HL-60/S4 (cell line): ENCODE measurements around the gene URM1.
"Not testable (repeated sequence)": the region's sequence is repeated elsewhere in the genome, so short reads cannot be mapped to it uniquely, and the experiment has no call there.

Experiments used
- in situ Hi-C: fragments of 300-500 bp; cut with MboI; formaldehyde crosslinking; loops from 2 replicates; pipeline ENCODE4 v1.14.3; 2022; ENCODE audit warnings: low sequenced_read_pairs

Gene URM1

DNA sequence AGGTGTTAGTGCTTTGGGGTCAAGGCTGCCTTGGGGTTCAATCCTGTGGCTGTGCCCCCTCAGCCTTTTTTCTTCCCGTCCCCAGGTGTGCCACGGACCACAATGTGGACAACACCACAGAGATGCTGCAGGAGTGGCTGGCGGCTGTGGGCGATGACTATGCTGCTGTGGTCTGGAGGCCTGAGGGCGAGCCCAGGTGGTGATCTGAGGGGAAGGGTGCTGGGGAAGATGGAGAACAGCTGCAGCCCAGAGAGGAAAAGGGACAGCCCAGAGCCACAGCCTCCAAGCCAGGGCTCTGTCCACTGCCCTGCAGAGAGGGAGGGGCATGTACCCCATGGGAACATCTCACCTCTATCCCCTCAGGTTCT is 51.6 kb downstream of the URM1 start:
- in situ Hi-C loops: no loop called here

DNA sequence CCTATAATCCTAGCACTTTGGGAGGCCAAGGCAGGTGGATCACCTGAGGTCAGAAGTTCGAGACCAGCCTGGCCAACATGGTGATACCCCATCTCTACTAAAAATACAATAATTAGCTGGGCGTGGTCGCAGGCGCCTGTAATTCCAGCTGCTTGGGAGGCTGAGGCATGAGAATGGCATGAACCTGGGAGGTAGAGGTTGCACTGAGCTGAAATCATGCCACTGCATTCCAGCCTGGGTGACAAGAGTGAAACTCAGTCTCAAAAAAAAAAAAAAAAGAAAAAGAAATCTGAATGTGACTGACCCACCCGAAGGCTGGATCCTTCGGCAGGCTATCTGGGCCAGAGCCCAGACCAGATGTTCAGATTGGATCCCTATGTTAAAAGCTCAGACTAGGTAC is 52.2 kb downstream of the URM1 start:
- in situ Hi-C loops: not testable (repeated sequence)

DNA sequence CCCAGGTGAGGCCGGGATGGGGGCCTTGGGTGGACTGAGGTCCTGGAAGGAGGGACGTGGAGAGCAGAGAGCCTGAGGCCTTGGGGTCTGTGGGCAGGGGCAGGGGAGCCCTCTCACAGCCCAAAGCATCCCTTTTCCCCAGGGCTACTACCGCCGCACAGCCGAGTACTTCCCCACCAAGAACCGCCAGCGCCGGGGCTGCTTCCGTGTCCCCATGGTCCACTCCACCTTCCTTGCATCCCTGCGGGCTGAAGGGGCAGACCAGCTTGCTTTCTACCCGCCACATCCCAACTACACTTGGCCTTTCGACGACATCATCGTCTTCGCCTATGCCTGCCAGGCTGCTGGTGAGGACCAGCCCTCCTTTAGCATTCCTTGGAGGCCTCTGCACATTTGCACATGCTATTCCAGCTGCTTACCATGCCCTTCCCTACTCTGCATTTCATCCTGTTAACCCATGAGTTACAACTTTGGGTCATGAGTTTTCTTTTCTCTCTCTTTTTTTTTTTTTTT is 53.1 kb downstream of the URM1 start:
- in situ Hi-C loops: no loop called here

DNA sequence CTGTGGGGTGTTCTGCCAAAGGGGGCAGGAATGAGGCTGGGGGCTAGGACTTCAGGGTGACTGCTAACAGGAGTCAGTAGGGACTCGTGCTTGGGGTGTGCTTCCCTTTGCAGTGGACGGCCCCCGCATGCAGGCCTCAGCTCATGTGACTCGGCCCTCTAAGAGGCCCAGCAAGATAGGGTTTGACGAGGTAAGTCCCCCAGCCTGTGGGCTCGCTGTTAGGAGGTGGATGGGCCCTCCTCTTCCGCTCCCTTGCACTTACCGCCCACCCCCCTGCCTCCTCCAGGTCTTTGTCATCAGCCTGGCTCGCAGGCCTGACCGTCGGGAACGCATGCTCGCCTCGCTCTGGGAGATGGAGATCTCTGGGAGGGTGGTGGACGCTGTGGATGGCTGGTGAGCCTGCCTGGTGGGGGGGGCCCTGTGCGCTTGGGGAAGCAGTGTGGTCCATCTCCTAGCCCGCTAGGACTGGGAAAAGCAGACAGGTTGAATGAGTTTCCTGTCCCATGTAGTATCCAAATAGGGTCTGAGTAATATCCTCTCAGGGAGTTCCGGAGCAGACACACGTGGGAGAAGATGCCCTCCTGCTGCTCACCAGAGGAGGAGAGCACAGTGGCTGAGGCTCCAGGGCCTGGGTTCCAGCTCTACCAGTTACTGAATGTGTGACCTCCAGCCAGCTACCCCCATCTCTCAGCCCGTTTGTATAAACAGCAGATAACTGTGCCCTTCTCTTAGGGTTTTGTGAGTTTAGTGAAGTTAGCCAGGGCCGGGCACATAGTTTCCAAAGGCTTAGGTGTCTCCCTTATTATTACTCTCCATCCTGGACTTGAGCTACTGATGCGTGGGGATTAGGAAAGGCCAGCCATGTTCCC is 57.7 kb downstream of the URM1 start:
- in situ Hi-C loops: no loop called here

DNA sequence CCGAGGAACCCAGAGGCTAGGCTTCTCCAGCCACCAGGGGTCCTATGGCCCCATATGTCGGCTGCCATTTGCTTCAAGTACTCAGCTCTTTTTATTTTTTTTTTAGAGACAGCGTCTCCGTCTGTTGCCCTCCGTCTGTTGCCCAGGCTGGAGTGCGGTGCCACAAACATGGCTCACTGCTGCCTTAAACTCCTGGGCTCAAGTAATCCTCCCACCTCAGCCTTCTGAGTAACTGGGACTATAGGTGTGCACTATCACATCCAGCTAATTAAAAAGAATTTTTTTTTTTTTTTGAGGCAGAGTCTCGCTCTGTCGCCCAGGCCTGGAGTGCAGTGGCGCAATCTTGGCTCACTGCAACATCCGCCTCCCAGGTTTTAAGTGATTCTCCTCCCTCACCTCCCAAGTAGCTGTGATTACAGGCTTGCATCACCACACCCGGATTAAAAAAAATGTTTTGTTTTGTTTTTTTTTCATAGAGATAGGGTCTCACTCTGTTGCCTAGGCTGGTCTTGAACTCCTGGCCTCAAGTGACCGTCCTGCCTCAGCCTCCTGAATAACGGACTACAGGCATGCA is 58.4 kb downstream of the URM1 start:
- in situ Hi-C loops: no loop called here

DNA sequence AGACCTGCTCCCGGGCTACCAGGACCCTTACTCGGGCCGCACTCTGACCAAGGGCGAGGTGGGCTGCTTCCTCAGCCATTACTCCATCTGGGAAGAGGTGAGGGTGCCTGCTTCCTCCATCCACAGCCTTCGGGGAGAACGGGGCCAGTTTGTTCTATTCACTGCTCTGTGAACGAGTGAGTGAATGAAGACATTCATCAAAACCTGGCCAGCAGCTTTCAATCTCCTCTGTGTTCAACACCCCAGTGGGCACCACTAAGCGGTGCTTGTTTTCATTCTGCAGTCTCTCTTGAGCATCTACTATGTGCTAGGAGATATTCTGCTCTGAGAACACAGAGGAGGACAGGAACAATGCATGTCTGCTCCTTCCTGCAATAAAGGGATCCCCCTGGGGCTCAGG is 60.0 kb downstream of the URM1 start:
- in situ Hi-C loops: no loop called here

DNA sequence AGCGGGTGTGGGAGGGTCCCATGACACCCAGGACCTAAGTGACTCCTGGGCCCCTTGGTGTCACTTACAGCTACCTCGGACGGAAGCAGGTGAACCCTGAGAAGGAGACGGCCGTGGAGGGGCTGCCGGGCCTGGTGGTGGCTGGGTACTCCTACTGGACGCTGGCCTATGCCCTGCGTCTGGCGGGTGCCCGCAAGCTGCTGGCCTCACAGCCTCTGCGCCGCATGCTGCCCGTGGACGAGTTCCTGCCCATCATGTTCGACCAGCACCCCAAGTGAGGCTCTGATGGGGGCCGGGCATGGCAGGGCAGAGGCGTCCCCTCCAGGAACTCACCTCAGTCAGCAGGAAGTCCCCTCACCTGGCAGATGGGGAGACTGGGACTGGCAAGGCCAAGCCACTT is 63.2 kb downstream of the URM1 start:
- in situ Hi-C loops: no loop called here

DNA sequence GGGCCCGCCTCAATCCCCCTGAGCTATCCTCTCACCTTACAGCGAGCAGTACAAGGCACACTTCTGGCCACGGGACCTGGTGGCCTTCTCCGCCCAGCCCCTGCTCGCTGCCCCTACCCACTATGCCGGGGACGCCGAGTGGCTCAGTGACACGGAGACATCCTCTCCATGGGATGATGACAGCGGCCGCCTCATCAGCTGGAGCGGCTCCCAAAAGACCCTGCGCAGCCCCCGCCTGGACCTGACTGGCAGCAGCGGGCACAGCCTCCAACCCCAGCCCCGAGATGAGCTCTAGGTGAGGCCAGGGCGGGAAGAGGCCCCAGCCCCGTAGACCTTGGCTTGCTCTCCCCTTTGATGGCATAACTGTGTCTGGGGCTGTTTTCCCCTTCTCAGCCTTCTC is 64.4 kb downstream of the URM1 start:
- in situ Hi-C loops: no loop called here

DNA sequence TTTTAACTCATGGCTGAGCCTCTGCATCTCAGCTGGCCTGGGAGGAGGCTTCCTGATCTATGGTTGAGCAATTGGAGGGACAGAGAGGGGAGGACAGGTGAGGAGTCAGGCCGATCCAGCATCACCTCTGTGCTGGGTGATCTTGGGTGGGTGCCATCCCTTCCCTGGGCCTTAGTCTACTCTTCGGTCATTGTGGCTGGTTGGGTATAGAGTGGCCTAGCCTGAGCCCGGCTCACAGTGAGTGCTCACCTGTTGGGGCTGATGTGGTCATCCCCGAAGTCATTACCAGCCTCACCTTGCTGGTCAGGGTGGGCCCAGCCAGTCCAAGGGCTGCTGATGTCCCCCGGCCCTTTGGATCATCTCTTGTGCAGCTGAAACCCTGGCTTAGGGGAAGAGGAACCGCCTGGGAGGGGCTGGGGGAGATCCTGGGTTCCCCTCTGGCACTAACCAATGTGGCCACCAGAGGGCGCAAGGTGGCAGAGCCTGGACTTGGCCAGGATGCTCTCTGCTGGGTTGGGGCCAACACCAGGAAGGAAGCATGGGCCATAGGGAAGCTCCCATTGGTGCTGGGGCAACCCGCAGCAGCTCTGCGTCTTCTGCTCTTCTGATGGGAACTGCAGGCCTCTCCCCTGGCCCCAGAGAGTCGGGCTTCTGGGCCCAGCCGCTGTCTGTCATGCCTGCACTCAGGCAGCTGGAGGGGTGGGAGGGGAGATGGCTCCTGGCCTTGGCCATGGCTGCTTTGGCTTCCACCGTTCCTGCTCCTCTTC is 67.4 kb downstream of the URM1 start:
- in situ Hi-C loops: no loop called here

DNA sequence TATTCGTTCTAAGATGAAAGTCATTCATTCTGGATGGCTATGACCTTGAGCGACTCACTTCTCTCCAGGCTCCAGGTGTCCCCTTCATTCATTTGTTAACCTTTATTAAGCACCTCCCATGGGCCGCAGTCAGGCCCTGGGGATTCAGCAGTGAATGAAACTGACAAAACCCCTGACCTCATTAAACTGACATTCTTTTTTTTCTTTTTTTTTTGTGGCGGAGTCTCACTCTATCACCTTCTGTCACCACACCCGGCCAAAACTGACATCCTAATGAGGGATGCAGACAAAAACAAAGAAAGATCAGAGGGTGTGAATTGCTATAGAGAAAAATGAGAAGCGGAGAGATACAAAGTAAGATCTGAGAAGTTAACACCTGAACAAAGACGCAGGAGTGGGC is 68.1 kb downstream of the URM1 start:
- in situ Hi-C loops: no loop called here
